Hematopoietic multipotent progenitor cell treated with erythropoietin and hydrocortisone succinate and interleukin-3 and kit ligand, for 17 days (in vitro differentiated cells): ENCODE results near the gene UBR7.
A peak's percentile ranks its signal among the peaks of the same experiment; 100 is the strongest.
"Not testable (repeated sequence)": the region's sequence is repeated elsewhere in the genome, so short reads cannot be mapped to it uniquely, and the experiment has no call there.

ENCODE experiments used
- DNase-seq: peaks from one replicate; pipeline ENCODE4 v3.0.0-alpha.2; 2015; ENCODE audit warnings: low spot score

Gene UBR7

GRCh38 chr14:93206793-93207467 lies at the start of gene UBR7, which contains the start of gene GON7:
UBR7 (plus strand) TSS chr14:93207256; CDS start chr14:93207292, 36 bp downstream.
GON7 (minus strand) TSS chr14:93207065; CDS start chr14:93207037, 28 bp downstream.
- DNase-seq, result peak; percentile 93

GRCh38 chr14:93158349-93158748 lies 48.7 kb upstream of the UBR7 start:
- DNase-seq, result not testable (repeated sequence)

GRCh38 chr14:93159625-93160352 lies 47.3 kb upstream of the UBR7 start:
- DNase-seq, result not testable (repeated sequence)

- no peak for DNase-seq
These were observed 46.7 kb upstream of the UBR7 start for GRCh38 chr14:93160353-93160801.

- DNase-seq, result no peak
These were observed 45.6 kb upstream of the UBR7 start for GRCh38 chr14:93161411-93161940.

- DNase-seq, result no peak
These were observed 43.5 kb upstream of the UBR7 start for GRCh38 chr14:93163564-93163963.

- DNase-seq, result not testable (repeated sequence)
These were observed 41.5 kb upstream of the UBR7 start for GRCh38 chr14:93165271-93166265.

GRCh38 chr14:93168610-93169009 lies 38.4 kb upstream of the UBR7 start:
- not testable (repeated sequence) for DNase-seq

GRCh38 chr14:93169619-93170018 lies 37.4 kb upstream of the UBR7 start:
- DNase-seq, result not testable (repeated sequence)

GRCh38 chr14:93170141-93170540 lies 36.9 kb upstream of the UBR7 start:
- not testable (repeated sequence) for DNase-seq

- DNase-seq, result no peak
These were observed 35.7 kb upstream of the UBR7 start for GRCh38 chr14:93171376-93171775.

GRCh38 chr14:93173943-93174395 lies 33.1 kb upstream of the UBR7 start:
- DNase-seq, result no peak

- not testable (repeated sequence) for DNase-seq
These were observed 32.3 kb upstream of the UBR7 start for GRCh38 chr14:93174731-93175130.

- no peak for DNase-seq
These were observed 31.6 kb upstream of the UBR7 start for GRCh38 chr14:93175492-93175891.

- DNase-seq, result no peak
These were observed 23.3 kb upstream of the UBR7 start for GRCh38 chr14:93183596-93184317.

- DNase-seq, result peak; percentile 87
These were observed 22.4 kb upstream of the UBR7 start, which contains the start of the genes LYSET and MOAP1 for GRCh38 chr14:93184391-93185348. LYSET (plus strand) TSS chr14:93185317; CDS start chr14:93185406, 89 bp downstream. MOAP1 (minus strand) TSS chr14:93184897; CDS start chr14:93184242, 655 bp downstream.

- no peak for DNase-seq
These were observed 21.7 kb upstream of the UBR7 start for GRCh38 chr14:93185349-93185720.

- no peak for DNase-seq
These were observed 20.6 kb upstream of the UBR7 start for GRCh38 chr14:93186466-93186865.

GRCh38 chr14:93186956-93187355 lies 20.1 kb upstream of the UBR7 start:
- no peak for DNase-seq
